Measurements from ENCODE around the gene EBP.
"Not testable (repeated sequence)": the region's sequence is repeated elsewhere in the genome, so short reads cannot be mapped to it uniquely, and the experiment has no call there.

Gene EBP

DNA sequence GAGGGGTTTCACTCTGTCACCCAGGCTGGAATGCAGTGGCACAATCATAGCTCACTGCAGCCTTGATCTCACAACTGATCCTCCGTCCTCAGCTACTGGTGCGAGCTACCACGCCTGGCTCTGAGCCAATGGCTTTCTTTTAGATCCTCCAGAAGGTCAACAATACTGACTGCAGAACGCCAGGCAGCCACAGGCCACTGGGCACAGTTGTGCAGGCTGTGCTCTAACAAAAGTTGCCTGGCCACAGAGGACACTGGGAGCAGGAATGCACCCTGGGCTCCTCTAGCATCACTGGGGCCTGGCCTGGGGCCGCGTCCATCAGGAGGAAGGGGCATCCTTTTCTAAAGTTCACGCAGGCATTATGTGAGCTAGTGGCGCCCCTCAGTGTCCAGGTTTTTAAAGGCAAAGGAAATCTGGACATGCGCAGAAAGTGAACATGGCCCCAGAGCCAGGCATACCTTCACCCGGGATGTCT lies 27.7 kb upstream of the EBP start:
- DNase-seq = peak; percentile 17
- ATAC-seq = no peak

DNA sequence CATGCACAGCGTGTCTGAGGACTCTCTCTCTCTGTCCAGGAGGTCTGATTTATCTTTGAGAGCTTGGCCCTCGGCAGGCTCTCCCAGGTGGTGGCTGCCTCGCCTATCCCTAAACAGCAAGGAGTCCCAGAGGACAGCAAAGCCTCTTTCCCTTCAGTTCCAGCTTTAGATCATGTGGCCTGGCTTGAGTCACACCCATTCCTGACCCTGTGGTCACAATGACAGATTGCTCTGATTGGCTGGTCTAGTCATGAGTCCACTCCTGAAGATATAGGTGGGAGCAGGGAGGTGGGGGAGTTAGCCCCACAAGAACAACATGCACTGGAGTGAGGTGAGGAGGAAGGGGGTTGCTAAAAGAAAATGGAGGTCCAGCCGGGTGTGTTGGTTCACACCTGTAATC lies 24.9 kb upstream of the EBP start:
- no peak for ATAC-seq

DNA sequence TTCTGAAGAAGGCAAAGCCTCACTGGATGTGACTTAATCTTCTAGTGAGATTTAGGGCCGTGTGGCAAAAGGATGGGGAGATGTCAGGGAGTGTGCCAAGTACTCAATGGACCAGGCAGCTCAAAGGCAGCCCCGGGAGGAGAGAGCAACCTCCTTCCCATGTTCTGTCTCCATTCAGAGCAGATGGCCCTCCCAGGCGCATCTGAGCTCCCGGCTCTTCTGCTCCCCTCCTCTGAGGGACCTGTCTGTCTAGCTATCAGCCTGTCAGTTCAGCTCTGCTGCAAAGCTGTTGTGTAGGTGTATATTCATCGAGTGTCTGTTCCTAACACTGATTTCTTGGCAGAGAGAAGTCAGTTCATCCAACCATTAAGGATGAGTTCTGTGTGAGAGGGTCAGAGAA lies 23.7 kb upstream of the EBP start:
- DNase-seq (no peak), ATAC-seq (no peak)

More for the DNA sequence above, 24.9 kb upstream of the EBP start:
- DNase-seq = no peak

DNA sequence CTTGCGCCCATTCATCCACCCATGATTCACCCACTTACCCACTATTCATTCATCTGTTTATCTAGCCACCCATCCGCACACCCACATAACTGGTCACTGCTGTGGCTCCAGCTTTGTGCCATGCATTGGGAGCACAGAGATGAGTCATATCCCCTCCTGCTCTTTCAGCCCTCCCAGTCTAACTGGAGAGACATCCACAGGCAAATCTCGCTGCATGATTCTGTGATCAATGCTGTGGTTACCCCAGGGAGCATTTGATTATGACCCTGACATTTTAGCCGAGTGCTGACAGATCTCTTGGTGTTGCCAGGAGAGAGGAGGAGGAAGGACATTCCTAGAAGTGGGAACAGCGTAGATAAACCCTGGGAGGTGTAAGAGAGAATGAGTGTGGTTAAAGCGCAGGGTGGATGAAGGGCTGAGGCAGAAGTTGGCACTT lies 23.2 kb upstream of the EBP start:
- DNase-seq (no peak), ATAC-seq (no peak)

DNA sequence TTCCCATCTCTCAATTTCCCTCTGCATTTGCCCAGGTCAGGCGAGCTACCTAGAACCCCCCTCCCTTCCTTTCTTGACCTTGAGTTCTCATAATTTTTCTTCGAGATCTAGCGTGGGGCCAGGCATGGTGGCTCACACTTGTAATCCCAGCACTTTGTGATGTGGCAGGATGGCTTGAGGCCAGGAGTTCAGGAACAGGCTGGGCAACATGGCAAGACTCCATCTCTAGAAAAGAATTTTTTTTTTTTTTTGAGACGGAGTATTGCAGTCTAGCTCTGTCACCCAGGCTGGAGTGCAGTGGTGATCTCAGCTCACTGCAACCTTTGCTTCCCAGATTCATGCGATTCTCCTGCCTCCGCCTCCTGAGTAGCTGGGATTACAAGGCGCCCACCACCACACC lies 17.3 kb upstream of the EBP start:
- DNase-seq (no peak), ATAC-seq (no peak)

DNA sequence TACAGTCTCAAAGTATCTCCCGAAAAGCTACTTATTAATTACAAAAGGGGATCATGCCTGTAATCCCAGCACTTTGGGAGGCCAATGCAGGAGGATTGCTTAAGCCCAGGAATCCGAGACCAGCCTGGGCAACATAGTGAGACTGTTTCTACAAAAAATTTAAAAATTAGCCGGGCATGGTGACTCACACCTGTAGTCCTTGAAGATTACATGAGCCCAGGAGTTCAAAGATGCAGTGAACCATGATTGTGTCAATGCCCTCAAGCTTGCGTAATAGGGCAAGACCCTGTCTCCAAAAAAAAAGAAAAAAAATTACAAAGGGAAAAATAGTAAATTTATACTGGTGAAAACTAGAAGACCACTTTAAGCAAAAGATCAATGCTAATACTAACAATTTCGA lies 16.1 kb upstream of the EBP start:
- no peak for ATAC-seq
- DNase-seq = no peak

DNA sequence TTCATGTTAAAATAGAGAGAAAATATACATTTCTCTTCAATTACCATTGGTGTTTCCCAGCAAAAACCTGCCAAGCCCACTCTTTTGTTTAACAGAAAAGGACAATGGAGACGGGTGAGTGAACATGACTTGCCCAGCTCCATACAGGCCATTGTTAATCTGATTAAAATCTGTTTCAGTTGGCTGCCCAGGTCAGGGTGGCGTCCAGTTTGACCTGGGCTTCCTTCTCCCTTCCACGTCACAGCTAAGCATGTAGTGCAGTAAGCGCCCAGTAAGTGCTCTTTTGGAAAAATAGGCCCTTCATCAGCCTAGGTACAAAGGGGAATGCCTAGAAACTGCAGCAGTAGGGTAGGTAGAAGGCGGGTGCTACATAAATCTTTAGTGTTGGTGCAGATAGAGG lies 14.4 kb upstream of the EBP start:
- ATAC-seq = no peak
- DNase-seq = no peak

DNA sequence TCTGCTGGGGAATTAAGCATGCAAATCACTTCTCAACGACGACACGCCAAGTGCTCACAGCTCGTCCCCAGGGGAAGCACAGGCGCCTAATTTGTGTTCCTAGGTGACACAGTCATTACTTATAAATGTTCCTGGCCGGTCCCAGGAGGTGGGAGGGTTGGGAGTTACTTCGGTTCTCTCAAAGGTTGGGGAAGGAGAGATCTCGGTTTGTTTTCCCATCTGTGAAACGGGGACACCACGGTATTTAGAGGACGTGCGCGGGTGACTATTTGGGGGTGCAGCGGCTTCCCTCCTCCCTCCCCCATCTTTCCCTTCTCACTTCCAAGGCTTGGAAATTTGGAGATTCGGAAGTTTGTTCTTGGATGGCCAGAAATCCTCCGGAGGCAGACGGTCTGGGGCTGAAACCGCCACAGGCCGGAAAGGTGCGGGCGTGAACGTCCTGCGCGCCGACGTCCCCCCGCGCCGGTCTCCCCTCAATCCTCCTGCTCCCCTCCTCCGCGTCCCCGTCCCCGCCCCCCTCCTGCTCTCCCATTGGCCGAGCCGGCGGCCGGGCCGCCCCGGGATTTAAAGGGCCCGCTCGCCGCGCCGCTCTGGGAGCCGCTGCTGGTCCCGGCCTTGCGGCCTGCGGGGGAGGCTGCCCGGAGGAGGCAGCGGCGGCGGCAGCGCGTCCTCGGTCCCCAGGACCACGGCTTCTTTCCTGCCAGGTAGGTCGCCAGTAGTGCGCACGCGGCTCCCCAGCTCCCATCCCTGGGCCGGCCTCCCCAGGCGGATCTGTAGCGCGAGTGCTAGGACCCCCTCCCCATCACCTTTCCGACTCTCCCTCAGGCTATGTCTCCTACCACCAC lies 13.0 kb upstream of the EBP start, which contains the start of gene PORCN:
PORCN (plus strand) TSS at position 593 of the 845 bp plus-strand sequence. CDS start 829 bp downstream, outside the sequence.
- DNase-seq (peak; percentile 84), ATAC-seq (peak; percentile 92)

DNA sequence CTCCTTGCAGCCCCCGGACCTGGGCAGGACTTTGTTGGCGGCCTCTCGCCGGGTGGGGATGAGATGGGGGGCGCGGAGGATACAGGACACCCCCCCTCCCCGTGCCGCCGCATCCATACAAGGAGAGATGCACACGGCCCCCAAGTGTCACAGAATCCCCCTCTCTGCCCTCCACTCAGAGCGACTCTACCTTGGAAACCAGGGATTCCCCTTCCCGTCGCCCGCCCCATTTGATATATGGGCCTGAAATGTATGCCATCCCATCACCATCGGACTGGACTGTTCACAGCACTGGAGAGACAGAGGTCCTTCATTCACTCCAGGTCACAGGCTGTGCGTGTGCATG lies 12.4 kb upstream of the EBP start:
- ATAC-seq (peak; percentile 4), DNase-seq (no peak)

DNA sequence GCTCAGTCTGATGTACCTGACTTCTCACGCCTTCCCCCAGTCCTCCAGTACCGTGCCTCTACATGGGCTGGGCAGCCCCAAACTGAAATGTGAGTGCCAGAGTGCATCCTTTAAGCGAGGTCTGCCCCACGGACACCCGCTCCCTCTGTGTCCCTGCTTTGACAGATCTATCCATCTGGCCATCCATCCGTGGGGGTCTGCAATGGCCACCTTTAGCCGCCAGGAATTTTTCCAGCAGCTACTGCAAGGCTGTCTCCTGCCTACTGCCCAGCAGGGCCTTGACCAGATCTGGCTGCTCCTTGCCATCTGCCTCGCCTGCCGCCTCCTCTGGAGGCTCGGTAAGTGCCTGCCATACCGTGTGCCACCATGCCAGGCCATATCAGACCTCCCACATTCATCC lies 12.0 kb upstream of the EBP start:
- ATAC-seq (peak; percentile 21), DNase-seq (no peak)

DNA sequence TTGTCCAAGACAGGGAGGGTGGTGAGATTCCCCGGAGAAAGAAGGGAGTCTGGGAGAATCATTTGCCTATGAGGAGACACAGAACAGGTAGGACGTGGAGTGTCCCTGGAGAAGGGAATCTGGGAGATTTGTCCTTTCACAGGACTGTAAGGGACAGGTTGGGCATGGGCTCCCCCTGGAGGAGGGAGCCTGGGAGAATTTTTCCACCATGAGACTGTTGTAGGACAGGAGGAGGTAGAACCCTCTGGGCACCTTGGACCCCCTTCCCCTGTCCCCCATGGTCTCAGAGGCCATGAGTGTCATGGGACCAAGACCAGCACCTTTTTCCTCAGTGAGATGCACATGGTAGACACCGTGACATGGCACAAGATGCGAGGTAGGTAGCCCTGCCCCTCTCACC lies 10.0 kb upstream of the EBP start:
- no peak for DNase-seq
- ATAC-seq = no peak

DNA sequence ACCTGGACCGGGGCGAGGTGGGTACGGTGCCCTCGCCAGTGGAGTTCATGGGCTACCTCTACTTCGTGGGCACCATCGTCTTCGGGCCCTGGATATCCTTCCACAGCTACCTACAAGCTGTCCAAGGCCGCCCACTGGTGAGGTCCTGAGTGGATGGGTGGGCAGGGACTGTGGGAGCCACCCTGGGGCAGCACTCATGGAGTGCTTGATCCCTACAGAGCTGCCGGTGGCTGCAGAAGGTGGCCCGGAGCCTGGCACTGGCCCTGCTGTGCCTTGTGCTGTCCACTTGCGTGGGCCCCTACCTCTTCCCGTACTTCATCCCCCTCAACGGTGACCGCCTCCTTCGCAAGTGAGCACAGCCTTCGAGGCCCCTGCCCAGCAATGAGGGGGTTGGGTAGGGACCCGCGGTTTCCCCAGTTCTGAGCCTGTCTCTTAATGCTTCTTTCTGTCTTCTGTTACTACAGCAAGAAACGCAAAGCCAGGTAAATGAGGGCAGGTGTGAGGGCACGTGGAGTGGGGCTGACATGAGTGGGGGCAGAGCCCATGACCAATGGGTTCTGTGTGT lies 9.2 kb upstream of the EBP start:
- no peak for ATAC-seq

DNA sequence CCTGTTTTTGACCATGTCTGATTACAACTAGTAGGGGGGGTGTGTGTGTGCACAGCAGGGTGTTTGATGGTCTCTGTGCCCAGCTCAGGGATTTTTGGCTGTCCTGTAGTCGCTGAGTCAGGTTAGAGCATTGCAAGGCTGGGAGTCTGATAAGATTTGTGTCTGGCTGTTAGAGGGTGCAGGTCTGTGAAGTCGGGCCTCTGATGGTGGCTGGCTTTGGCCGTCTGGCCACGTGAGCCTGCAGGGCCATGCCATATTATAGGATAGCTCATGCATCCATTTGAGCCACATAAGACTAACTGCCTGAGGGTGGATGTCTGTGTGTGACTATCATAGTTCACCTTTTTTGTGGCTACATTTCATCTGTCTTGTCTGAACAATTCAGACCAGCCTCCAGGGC lies 7.9 kb upstream of the EBP start:
- DNase-seq (no peak), ATAC-seq (no peak)

More for the DNA sequence above, 9.2 kb upstream of the EBP start:
- no peak for DNase-seq

DNA sequence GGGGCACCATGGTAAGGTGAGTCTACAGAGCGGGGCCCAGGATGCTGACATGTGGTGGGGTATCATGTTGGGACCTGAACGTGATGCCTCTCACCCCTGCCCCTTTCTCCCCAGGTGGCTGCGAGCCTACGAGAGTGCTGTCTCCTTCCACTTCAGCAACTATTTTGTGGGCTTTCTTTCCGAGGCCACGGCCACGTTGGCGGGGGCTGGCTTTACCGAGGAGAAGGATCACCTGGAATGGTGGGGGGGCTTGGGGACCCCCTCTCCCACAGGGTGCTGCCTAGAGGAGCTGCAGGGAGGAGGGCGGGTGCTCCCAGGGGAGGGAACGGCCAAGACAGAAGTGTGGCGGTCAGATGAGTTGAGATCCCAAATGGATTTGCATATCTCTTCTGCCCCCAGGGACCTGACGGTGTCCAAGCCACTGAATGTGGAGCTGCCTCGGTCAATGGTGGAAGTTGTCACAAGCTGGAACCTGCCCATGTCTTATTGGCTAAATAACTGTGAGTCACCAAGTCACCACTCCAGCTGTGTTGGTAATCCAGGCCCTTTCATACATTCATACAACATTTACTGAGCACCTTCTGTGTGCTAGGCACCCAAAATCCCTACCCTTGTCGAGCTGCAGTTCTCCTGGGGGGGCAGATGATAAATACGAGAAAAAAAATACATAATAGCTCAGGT lies 7.3 kb upstream of the EBP start:
- DNase-seq = no peak
- no peak for ATAC-seq

DNA sequence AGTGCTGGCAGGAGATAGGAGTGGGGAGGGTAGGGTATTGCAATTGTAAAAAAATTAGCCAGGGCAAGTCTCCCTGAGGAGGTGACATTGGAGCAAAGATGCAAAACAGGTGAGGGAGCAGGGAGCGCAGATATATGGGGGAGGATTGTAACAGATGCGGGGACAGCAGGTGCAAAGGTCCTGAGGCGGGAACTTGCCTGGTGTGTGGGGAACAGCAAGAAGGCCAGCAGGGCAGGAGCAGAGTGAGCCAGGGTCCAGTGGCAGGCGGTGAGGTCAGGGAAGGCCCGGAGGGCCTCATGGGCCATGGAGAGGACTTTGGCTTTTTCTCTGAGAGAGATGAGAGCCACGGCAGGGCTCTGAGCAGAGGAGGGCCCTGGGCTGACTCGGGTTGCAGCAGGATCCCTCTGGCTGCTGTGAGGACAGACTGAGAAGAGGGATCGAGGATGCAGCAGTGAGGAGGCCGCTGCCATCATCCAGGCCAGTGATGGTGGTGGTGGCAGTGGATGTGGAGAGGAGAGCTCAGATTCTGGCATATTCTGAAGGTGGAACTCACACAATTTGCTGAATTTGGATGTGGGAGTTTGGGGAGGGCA lies 6.6 kb upstream of the EBP start:
- no peak for ATAC-seq
- DNase-seq = no peak

DNA sequence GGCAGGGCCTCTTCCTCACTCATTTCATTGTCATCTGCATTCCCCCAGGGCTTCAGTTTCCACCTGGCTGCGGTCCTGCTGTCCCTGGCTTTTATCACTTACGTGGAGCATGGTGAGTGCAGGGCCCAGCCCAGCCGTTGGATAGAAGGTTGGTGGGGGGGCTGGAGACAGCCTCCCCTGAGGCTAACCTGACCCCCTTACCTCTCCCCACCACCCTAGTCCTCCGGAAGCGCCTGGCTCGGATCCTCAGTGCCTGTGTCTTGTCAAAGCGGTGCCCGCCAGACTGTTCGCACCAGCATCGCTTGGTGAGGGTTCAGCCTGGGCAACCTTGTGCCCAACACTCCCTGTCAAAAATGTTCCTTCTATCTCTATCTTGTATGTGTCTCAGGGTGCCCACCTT lies 5.8 kb upstream of the EBP start:
- DNase-seq (no peak), ATAC-seq (no peak)

DNA sequence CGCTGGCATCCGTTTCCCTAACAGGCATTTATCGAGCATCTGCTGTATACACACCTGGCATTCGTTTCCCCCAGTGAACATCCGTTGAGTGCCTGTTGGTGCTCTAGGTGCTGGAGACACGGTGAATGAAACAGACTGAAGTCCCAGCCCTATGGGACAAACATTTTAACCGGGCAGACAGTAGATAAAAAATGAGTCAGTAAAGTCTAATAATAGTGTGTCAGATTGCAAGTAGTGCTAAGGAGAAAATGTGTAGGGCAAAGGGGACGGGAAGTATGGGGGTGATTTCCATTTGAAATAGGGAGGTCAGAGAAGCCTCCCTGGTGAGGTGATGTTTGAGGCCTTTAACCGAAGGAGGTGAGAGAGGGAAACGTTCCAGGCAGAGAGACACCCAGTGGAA lies 5.3 kb upstream of the EBP start:
- no peak for ATAC-seq

DNA sequence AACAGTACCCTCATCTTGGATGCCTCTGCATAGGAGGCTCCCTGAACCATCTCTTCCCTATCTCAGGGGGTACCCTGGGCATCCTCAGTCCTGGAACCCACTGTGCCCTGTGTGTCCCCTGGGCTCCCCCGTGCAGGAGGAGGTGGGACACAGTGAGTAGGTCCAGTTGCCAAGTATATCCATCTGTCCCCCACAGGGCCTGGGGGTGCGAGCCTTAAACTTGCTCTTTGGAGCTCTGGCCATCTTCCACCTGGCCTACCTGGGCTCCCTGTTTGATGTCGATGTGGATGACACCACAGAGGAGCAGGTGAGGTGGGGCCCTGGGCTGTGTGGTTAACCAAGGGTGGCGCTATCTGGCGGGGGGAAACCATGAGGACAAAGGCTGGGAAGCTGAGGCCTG lies 4.6 kb upstream of the EBP start:
- ATAC-seq (no peak), DNase-seq (no peak)

More for the DNA sequence above, 5.3 kb upstream of the EBP start:
- DNase-seq = no peak

DNA sequence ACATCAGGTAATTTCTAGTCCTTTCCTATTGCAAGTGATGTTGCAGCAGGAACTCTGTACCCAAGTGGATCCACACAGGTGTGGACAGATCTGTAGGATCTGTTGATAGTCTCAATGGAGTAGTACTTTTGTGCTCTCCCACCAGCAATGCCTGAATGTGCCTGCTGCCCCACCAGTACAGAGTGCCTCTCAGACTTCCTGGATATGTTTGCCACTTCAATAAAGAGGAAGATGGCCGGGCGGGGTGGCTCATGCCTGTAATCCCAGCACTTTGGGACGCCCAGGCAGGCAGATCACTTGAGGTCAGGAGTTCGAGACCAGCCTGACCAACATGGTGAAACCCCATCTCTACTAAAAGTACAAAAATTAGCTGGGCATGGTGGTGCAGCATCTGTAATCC lies 2.1 kb upstream of the EBP start:
- DNase-seq, ATAC-seq: not testable (repeated sequence)

DNA sequence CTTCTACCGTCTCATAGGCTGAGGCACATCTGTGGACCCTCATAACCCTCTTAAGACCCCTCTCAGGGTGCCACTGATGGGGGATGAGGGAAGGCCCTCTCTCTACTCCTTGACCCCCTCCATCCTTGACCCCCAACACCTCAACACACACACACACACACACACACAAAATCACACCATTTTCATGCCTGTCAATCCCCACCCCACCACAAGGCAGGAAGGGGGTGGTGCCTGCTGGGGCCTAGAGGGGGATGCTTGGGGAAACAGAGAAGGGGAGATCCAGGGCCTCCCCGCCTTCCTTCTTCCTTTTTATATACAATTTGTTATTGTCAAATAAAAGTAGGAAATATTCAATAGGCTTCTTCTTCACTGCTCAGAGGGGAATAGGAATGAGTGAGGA lies 1.2 kb upstream of the EBP start:
- ATAC-seq (no peak), DNase-seq (no peak)

DNA sequence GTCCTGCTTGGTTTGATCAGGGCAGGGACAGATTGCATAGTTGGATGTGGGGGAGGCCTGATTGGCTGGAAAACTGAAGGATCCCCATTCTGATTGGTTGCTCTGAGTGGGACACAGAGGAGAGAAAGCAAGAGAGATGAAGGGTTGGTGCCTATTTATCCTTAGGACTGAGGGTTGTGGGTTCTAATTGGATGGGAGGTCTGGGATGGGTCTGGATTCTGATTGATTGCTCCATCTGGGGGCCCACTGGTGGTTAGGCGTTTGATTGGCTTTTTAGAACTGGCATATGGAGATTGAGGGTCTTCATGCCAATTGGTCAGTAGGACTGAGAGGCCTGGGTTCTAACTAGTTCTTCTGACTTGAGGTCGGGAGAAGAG lies 644 bp upstream of the EBP start:
- ATAC-seq = no peak
- no peak for DNase-seq

DNA sequence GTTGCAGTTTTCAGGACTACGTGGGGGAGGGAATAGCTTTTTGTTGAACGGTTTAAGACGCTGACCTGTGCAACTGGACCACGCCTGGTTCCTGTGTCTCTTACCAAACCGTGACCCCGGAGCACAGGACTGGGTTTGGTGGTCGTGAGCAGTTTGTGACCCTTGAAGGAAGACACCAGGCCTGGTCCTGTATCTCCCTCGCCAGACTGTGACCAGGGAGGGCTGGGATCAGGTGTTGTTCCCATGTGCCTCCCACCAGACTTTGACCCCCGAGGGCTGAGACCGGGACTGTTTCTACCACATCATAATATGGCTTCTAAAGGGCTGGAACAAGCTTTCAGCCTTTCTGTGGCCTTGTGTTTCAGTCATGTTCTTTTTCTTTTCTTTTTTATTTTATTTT lies 683 bp downstream of the EBP start:
- DNase-seq (no peak), ATAC-seq (no peak)

DNA sequence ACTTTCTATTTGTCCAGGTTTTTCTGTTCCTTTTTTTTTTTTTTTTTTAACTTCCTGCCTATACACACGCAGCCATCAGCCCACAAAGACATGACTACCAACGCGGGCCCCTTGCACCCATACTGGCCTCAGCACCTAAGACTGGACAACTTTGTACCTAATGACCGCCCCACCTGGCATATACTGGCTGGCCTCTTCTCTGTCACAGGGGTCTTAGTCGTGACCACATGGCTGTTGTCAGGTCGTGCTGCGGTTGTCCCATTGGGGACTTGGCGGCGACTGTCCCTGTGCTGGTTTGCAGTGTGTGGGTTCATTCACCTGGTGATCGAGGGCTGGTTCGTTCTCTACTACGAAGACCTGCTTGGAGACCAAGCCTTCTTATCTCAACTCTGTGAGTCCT lies 2.1 kb downstream of the EBP start:
- no peak for DNase-seq
- ATAC-seq = no peak
